HG03558 (cell line): ENCODE results near the gene BORCS5.
A peak's percentile ranks its signal among the peaks of the same experiment; 100 is the strongest.
"Not testable (repeated sequence)": the region's sequence is repeated elsewhere in the genome, so short reads cannot be mapped to it uniquely, and the experiment has no call there.

Experiments used
- ATAC-seq: cut with Tn5 transposase; IDR thresholded peaks from one replicate; pipeline ENCODE4 v1.9.1; 2021; ENCODE audit warnings: moderate number of reproducible peaks; ENCODE audit not compliant: unreplicated experiment; ENCODE audit errors: extremely low read depth

The BORCS5 gene

GRCh38 chr12:12476857-12477531, 120.1 kb downstream of the BORCS5 start:
- ATAC-seq: no peak

- ATAC-seq: no peak
Measured at GRCh38 chr12:12477532-12477890, 120.6 kb downstream of the BORCS5 start.

GRCh38 chr12:12480074-12480473, 123.2 kb downstream of the BORCS5 start:
- ATAC-seq: no peak

- ATAC-seq: no peak
Measured at GRCh38 chr12:12481631-12482030, 124.8 kb downstream of the BORCS5 start.

GRCh38 chr12:12482150-12482761, 125.4 kb downstream of the BORCS5 start:
- no peak for ATAC-seq

- ATAC-seq: no peak
Measured at GRCh38 chr12:12482959-12483358, 126.1 kb downstream of the BORCS5 start.

GRCh38 chr12:12483438-12483837, 126.6 kb downstream of the BORCS5 start:
- no peak for ATAC-seq

GRCh38 chr12:12486661-12487240, 129.9 kb downstream of the BORCS5 start:
- peak; percentile 43 for ATAC-seq

GRCh38 chr12:12487490-12487889, 130.6 kb downstream of the BORCS5 start:
- ATAC-seq: no peak

- ATAC-seq: no peak
Measured at GRCh38 chr12:12488296-12488695, 131.4 kb downstream of the BORCS5 start.

GRCh38 chr12:12488823-12489550, 132.1 kb downstream of the BORCS5 start:
- ATAC-seq: no peak

GRCh38 chr12:12491606-12492005, 134.7 kb downstream of the BORCS5 start:
- no peak for ATAC-seq

GRCh38 chr12:12492547-12492946, 135.7 kb downstream of the BORCS5 start:
- ATAC-seq: no peak

- no peak for ATAC-seq
Measured at GRCh38 chr12:12495536-12495935, 138.7 kb downstream of the BORCS5 start.

GRCh38 chr12:12498210-12498609, 141.3 kb downstream of the BORCS5 start:
- no peak for ATAC-seq

GRCh38 chr12:12499909-12500604, 143.2 kb downstream of the BORCS5 start:
- no peak for ATAC-seq

- ATAC-seq: no peak
Measured at GRCh38 chr12:12501121-12501520, 144.2 kb downstream of the BORCS5 start.

GRCh38 chr12:12502130-12502814, 145.4 kb downstream of the BORCS5 start:
- ATAC-seq: not testable (repeated sequence)

GRCh38 chr12:12502815-12503151, 145.9 kb downstream of the BORCS5 start:
- ATAC-seq: no peak
